ENCODE results near the gene CDH10. TPM values are rescaled to one million over a fixed set of nuclear protein-coding genes. Genes with fewer than 3 reads are reported as not detected.

The CDH10 gene
- total and polyA plus RNA-seq, 2 experiments from 2014 or later: not detected

- H3K27me3 ChIP-seq (ENCODE audit: insufficient read depth): no peaks in the 10 kb centered on the region
- H3K27ac ChIP-seq (ENCODE audit: low read depth): no peak overlapping the region
- H3K4me2 ChIP-seq: no peak overlapping the region
- no peaks in the 10 kb centered on the region for H3K4me1 ChIP-seq (ENCODE audit: insufficient read depth)
- Mint-ChIP-seq H3K27me3 (ENCODE audit: insufficient read depth, low read depth, poor library complexity) (no peaks in the 10 kb centered on the region), H3K36me3 (ENCODE audit: low read depth) (no peaks in the 10 kb centered on the region), H3K4me1 (peaks cover 5% of the 10 kb centered on the region; the same call in 2 of the 3 replicates), H3K4me3 (no peak overlapping the region), H3K27ac (no peak overlapping the region), H3K9me3 (no peaks in the 10 kb centered on the region)
- no peaks in the 10 kb centered on the region for H3K36me3 ChIP-seq (ENCODE audit: insufficient read depth)
- H3F3A ChIP-seq (replicated peaks; ENCODE audit: low read depth): no peaks in the 10 kb centered on the region
- H3K4me3 ChIP-seq: no peak overlapping the region
- no peaks in the 10 kb centered on the region for H3K9me2 ChIP-seq (ENCODE audit: insufficient read depth)
- TF ChIP-seq EZH2phosphoT487 (IDR thresholded peaks at IDR 0.05; ENCODE audit: unreplicated experiment): no peak
- DNase-seq (ENCODE audit: low spot score) (peak; percentile 18), ATAC-seq (peak; percentile 70)
- no peaks in the 10 kb centered on the region for H3K79me2 ChIP-seq (replicated peaks; ENCODE audit: insufficient read depth)
- H2AFZ ChIP-seq: no peak overlapping the region
- no peaks in the 10 kb centered on the region for H4K20me1 ChIP-seq (replicated peaks; ENCODE audit: insufficient read depth)
Measured at GRCh38 chr5:24491490-24491889, 153.3 kb downstream of the CDH10 start.

DNA sequence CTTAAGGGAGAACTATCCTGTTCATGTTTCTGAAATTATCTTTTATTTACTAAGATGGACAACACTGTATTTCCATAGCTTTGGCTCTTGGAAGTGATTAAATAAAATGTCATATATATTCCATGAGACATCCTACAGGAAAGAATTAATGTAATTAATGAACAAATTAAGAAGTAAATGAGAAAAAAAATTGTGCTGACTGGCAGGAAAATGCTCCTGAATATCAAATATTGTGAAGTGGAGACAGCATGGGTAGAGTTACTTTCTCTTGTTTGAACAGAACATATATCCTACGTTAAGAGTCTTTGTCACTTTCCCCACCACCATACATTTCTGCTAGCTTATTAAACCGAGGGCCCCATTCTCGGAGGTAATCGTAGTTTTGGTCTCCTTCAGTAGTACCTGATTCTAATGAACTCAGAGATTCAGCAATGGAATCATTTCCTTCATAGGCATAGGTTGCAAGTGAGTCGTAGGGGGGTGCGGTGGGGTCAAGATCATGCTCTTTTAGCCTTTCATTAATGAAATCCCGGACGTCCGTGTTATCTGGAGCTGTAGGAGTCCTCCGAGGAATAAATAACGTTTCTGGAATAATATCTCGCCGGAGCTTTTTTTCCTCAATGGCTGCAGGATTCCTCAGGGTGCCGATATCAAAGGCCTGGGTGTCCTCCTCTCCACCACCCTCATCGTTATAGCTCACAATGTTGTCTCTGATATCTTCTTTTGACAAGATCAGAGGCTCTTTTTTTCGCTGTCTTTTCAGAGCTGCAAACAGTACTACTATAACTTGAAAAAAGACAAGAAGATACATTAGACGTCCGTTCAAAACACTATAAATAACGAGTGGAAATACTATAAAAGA is 157.2 kb downstream of the CDH10 start:
- no peak overlapping the region for H3K4me3 Mint-ChIP-seq
- Histone ChIP-seq H3K9me2 (ENCODE audit: insufficient read depth) (no peaks in the 10 kb centered on the region), H4K20me1 (replicated peaks; ENCODE audit: insufficient read depth) (no peaks in the 10 kb centered on the region), H2AFZ (no peak overlapping the region), H3K27ac (ENCODE audit: low read depth) (no peak overlapping the region), H3F3A (replicated peaks; ENCODE audit: low read depth) (no peaks in the 10 kb centered on the region), H3K4me3 (no peak overlapping the region), H3K4me1 (ENCODE audit: insufficient read depth) (no peaks in the 10 kb centered on the region), H3K4me2 (no peak overlapping the region), H3K27me3 (ENCODE audit: insufficient read depth) (no peaks in the 10 kb centered on the region), H3K36me3 (ENCODE audit: insufficient read depth) (no peaks in the 10 kb centered on the region), H3K79me2 (replicated peaks; ENCODE audit: insufficient read depth) (no peaks in the 10 kb centered on the region)
- DNase-seq (ENCODE audit: low spot score) (no peak), ATAC-seq (no peak)
- H3K27ac Mint-ChIP-seq: peak overlapping the region; percentile 73; the same call in 1 of the 2 replicates
- no peaks in the 10 kb centered on the region for H3K27me3 Mint-ChIP-seq (ENCODE audit: insufficient read depth, low read depth, poor library complexity)
- TF ChIP-seq NANOG (IDR thresholded peaks at IDR 0.05; ENCODE audit: borderline replicate concordance): no peak
- H3K36me3 Mint-ChIP-seq (ENCODE audit: low read depth): no peaks in the 10 kb centered on the region
- peaks cover 2% of the 10 kb centered on the region; the same call in 1 of the 3 replicates for H3K4me1 Mint-ChIP-seq
- H3K9me3 Mint-ChIP-seq: no peaks in the 10 kb centered on the region

- H3K27me3 Mint-ChIP-seq (ENCODE audit: insufficient read depth, low read depth, poor library complexity): no peaks in the 10 kb centered on the region
- H3K4me1 ChIP-seq (ENCODE audit: insufficient read depth): no peaks in the 10 kb centered on the region; the same call in 1 of the 2 replicates
- ATAC-seq (no peak), DNase-seq (ENCODE audit: low spot score) (no peak)
- H3F3A ChIP-seq (replicated peaks; ENCODE audit: low read depth): no peaks in the 10 kb centered on the region
- H3K79me2 ChIP-seq (replicated peaks; ENCODE audit: insufficient read depth): no peaks in the 10 kb centered on the region
- no peaks in the 10 kb centered on the region for H3K36me3 ChIP-seq (ENCODE audit: insufficient read depth)
- no peak overlapping the region for H3K27ac ChIP-seq (ENCODE audit: low read depth)
- H3K36me3 Mint-ChIP-seq (ENCODE audit: low read depth): peaks cover 7% of the 10 kb centered on the region; the same call in 2 of the 3 replicates
- H4K20me1 ChIP-seq (replicated peaks; ENCODE audit: insufficient read depth): no peaks in the 10 kb centered on the region
- peaks cover 8% of the 10 kb centered on the region; the same call in 2 of the 3 replicates for H3K4me1 Mint-ChIP-seq
- no peaks in the 10 kb centered on the region; the same call in 1 of the 2 replicates for H3K9me2 ChIP-seq (ENCODE audit: insufficient read depth)
- 0 out of 2 replicates have a peak overlapping the region, but pooled peaks have one; percentile 33 for H2AFZ ChIP-seq
- H3K4me3 ChIP-seq: no peak overlapping the region
- no peaks in the 10 kb centered on the region for H3K27me3 ChIP-seq (ENCODE audit: insufficient read depth)
- H3K9me3 Mint-ChIP-seq: peaks cover 11% of the 10 kb centered on the region
- H3K4me2 ChIP-seq: no peak overlapping the region
- H3K4me3 Mint-ChIP-seq: no peak overlapping the region
- no peak overlapping the region for H3K27ac Mint-ChIP-seq
- TF ChIP-seq, protein P1, sequence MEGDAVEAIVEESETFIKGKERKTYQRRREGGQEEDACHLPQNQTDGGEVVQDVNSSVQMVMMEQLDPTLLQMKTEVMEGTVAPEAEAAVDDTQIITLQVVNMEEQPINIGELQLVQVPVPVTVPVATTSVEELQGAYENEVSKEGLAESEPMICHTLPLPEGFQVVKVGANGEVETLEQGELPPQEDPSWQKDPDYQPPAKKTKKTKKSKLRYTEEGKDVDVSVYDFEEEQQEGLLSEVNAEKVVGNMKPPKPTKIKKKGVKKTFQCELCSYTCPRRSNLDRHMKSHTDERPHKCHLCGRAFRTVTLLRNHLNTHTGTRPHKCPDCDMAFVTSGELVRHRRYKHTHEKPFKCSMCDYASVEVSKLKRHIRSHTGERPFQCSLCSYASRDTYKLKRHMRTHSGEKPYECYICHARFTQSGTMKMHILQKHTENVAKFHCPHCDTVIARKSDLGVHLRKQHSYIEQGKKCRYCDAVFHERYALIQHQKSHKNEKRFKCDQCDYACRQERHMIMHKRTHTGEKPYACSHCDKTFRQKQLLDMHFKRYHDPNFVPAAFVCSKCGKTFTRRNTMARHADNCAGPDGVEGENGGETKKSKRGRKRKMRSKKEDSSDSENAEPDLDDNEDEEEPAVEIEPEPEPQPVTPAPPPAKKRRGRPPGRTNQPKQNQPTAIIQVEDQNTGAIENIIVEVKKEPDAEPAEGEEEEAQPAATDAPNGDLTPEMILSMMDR (conservative IDR thresholded peaks at IDR 0.05; ENCODE audit: low read depth in 2 of 2): no peak
- TF ChIP-seq POLR2AphosphoS5 (IDR thresholded peaks at IDR 0.05; ENCODE audit: low read depth) (no peak), EZH2phosphoT487 (IDR thresholded peaks at IDR 0.05; ENCODE audit: unreplicated experiment) (no peak), JUNB (IDR thresholded peaks at IDR 0.05; ENCODE audit: unreplicated experiment) (no peak), EZH2 (IDR thresholded peaks at IDR 0.05; ENCODE audit: low read depth, unreplicated experiment) (no peak), ZNF331 (CRISPR knock-in tag; IDR thresholded peaks at IDR 0.05; ENCODE audit: low read depth) (no peak), NANOG (IDR thresholded peaks at IDR 0.05; ENCODE audit: borderline replicate concordance) (no peak), ZNF114 (CRISPR knock-in tag; IDR thresholded peaks at IDR 0.05) (no peak), STAT1 (IDR thresholded peaks at IDR 0.05; ENCODE audit: unreplicated experiment) (no peak)
- TF ChIP-seq, protein P2, sequence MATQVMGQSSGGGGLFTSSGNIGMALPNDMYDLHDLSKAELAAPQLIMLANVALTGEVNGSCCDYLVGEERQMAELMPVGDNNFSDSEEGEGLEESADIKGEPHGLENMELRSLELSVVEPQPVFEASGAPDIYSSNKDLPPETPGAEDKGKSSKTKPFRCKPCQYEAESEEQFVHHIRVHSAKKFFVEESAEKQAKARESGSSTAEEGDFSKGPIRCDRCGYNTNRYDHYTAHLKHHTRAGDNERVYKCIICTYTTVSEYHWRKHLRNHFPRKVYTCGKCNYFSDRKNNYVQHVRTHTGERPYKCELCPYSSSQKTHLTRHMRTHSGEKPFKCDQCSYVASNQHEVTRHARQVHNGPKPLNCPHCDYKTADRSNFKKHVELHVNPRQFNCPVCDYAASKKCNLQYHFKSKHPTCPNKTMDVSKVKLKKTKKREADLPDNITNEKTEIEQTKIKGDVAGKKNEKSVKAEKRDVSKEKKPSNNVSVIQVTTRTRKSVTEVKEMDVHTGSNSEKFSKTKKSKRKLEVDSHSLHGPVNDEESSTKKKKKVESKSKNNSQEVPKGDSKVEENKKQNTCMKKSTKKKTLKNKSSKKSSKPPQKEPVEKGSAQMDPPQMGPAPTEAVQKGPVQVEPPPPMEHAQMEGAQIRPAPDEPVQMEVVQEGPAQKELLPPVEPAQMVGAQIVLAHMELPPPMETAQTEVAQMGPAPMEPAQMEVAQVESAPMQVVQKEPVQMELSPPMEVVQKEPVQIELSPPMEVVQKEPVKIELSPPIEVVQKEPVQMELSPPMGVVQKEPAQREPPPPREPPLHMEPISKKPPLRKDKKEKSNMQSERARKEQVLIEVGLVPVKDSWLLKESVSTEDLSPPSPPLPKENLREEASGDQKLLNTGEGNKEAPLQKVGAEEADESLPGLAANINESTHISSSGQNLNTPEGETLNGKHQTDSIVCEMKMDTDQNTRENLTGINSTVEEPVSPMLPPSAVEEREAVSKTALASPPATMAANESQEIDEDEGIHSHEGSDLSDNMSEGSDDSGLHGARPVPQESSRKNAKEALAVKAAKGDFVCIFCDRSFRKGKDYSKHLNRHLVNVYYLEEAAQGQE (IDR thresholded peaks at IDR 0.05; ENCODE audit: unreplicated experiment): no peak
- TF ChIP-seq, protein P3, sequence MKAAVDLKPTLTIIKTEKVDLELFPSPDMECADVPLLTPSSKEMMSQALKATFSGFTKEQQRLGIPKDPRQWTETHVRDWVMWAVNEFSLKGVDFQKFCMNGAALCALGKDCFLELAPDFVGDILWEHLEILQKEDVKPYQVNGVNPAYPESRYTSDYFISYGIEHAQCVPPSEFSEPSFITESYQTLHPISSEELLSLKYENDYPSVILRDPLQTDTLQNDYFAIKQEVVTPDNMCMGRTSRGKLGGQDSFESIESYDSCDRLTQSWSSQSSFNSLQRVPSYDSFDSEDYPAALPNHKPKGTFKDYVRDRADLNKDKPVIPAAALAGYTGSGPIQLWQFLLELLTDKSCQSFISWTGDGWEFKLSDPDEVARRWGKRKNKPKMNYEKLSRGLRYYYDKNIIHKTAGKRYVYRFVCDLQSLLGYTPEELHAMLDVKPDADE (IDR thresholded peaks at IDR 0.05): no peak
Measured at GRCh38 chr5:24480952-24481351, 163.8 kb downstream of the CDH10 start.
